HG02642 (cell line): ENCODE measurements around the gene GDPGP1.
A peak's percentile ranks its signal among the peaks of the same experiment; 100 is the strongest.
"Not testable (repeated sequence)": the region's sequence is repeated elsewhere in the genome, so short reads cannot be mapped to it uniquely, and the experiment has no call there.

Experiments
- ATAC-seq: cut with Tn5 transposase; IDR thresholded peaks from one replicate; pipeline ENCODE4 v1.9.1; 2021; ENCODE audit warnings: mild to moderate bottlenecking; ENCODE audit not compliant: unreplicated experiment, poor library complexity

Gene GDPGP1

GRCh38 chr15:90257776-90258175 is 23.8 kb downstream of the GDPGP1 start:
- no peak for ATAC-seq

GRCh38 chr15:90259524-90259923 is 25.5 kb downstream of the GDPGP1 start:
- no peak for ATAC-seq

GRCh38 chr15:90260731-90261130 is 26.7 kb downstream of the GDPGP1 start:
- ATAC-seq: not testable (repeated sequence)

GRCh38 chr15:90261811-90262210 is 27.8 kb downstream of the GDPGP1 start:
- no peak for ATAC-seq

GRCh38 chr15:90262426-90262825 is 28.4 kb downstream of the GDPGP1 start:
- no peak for ATAC-seq

- no peak for ATAC-seq
These were observed 30.7 kb downstream of the GDPGP1 start for GRCh38 chr15:90264671-90265070.

- ATAC-seq: peak; percentile 95
These were observed 31.5 kb downstream of the GDPGP1 start, which contains the start of gene NGRN for GRCh38 chr15:90265271-90266060. Gene NGRN, plus strand, starts transcription at chr15:90265672. Its CDS starts 41 bp downstream, at chr15:90265713.

GRCh38 chr15:90266061-90266431 is 32.0 kb downstream of the GDPGP1 start:
- peak; percentile 14 for ATAC-seq

- ATAC-seq: no peak
These were observed 32.5 kb downstream of the GDPGP1 start for GRCh38 chr15:90266485-90266884.

GRCh38 chr15:90268415-90268814 is 34.4 kb downstream of the GDPGP1 start:
- no peak for ATAC-seq

- no peak for ATAC-seq
These were observed 36.6 kb downstream of the GDPGP1 start for GRCh38 chr15:90270502-90271150.

- no peak for ATAC-seq
These were observed 37.6 kb downstream of the GDPGP1 start for GRCh38 chr15:90271459-90272166.

- not testable (repeated sequence) for ATAC-seq
These were observed 44.5 kb downstream of the GDPGP1 start for GRCh38 chr15:90278467-90278866.

- not testable (repeated sequence) for ATAC-seq
These were observed 46.7 kb downstream of the GDPGP1 start for GRCh38 chr15:90280743-90281142.

GRCh38 chr15:90281637-90282036 is 47.6 kb downstream of the GDPGP1 start:
- ATAC-seq: not testable (repeated sequence)

GRCh38 chr15:90286678-90287077 is 52.7 kb downstream of the GDPGP1 start:
- no peak for ATAC-seq

GRCh38 chr15:90287101-90287500 is 53.1 kb downstream of the GDPGP1 start:
- no peak for ATAC-seq

- no peak for ATAC-seq
These were observed 53.9 kb downstream of the GDPGP1 start for GRCh38 chr15:90287946-90288345.

- no peak for ATAC-seq
These were observed 57.8 kb downstream of the GDPGP1 start for GRCh38 chr15:90291679-90292356.

GRCh38 chr15:90293040-90293810 is 59.2 kb downstream of the GDPGP1 start:
- ATAC-seq: not testable (repeated sequence)
